Measurements from ENCODE around the gene GPR37L1.
"Not testable (repeated sequence)": the region's sequence is repeated elsewhere in the genome, so short reads cannot be mapped to it uniquely, and the experiment has no call there.

Gene GPR37L1

GRCh38 chr1:202110977-202111376 lies 11.7 kb upstream of the GPR37L1 start:
- DNase-seq (ENCODE audit: low read depth) = no peak

- DNase-seq (ENCODE audit: low read depth) = not testable (repeated sequence)
These were observed 11.1 kb upstream of the GPR37L1 start for GRCh38 chr1:202111589-202111988.

- DNase-seq (ENCODE audit: low read depth) = no peak
These were observed 9.6 kb upstream of the GPR37L1 start for GRCh38 chr1:202112859-202113689.

GRCh38 chr1:202113690-202114300 lies 8.9 kb upstream of the GPR37L1 start:
- no peak for DNase-seq (ENCODE audit: low read depth)

GRCh38 chr1:202116287-202116686 lies 6.4 kb upstream of the GPR37L1 start:
- DNase-seq (ENCODE audit: low read depth) = no peak

GRCh38 chr1:202117898-202118371 lies 4.8 kb upstream of the GPR37L1 start:
- no peak for DNase-seq (ENCODE audit: low read depth)

- DNase-seq (ENCODE audit: low read depth) = no peak
These were observed 1.7 kb upstream of the GPR37L1 start for GRCh38 chr1:202121006-202121405.

GRCh38 chr1:202123336-202123813 lies 658 bp downstream of the GPR37L1 start:
- DNase-seq (ENCODE audit: low read depth) = no peak

GRCh38 chr1:202124142-202124541 lies 1.4 kb downstream of the GPR37L1 start:
- no peak for DNase-seq (ENCODE audit: low read depth)

- DNase-seq (ENCODE audit: low read depth) = no peak
These were observed 2.9 kb downstream of the GPR37L1 start for GRCh38 chr1:202125611-202126010.

- no peak for DNase-seq (ENCODE audit: low read depth)
These were observed 3.7 kb downstream of the GPR37L1 start for GRCh38 chr1:202126426-202126825.

- DNase-seq (ENCODE audit: low read depth) = no peak
These were observed 4.3 kb downstream of the GPR37L1 start for GRCh38 chr1:202127061-202127460.

GRCh38 chr1:202127836-202128622 lies 5.3 kb downstream of the GPR37L1 start:
- DNase-seq (ENCODE audit: low read depth) = no peak

GRCh38 chr1:202129453-202130296 lies 7.0 kb downstream of the GPR37L1 start:
- DNase-seq (ENCODE audit: low read depth) = no peak

- DNase-seq (ENCODE audit: low read depth) = no peak
These were observed 7.6 kb downstream of the GPR37L1 start for GRCh38 chr1:202130297-202130721.

- DNase-seq (ENCODE audit: low read depth) = no peak
These were observed 8.3 kb downstream of the GPR37L1 start for GRCh38 chr1:202130816-202131522.

- DNase-seq (ENCODE audit: low read depth) = no peak
These were observed 9.5 kb downstream of the GPR37L1 start for GRCh38 chr1:202131956-202132821.

GRCh38 chr1:202133001-202133400 lies 10.3 kb downstream of the GPR37L1 start:
- DNase-seq (ENCODE audit: low read depth) = no peak

GRCh38 chr1:202133496-202133895 lies 10.8 kb downstream of the GPR37L1 start:
- DNase-seq (ENCODE audit: low read depth) = no peak

GRCh38 chr1:202133989-202134388 lies 11.3 kb downstream of the GPR37L1 start:
- DNase-seq (ENCODE audit: low read depth) = no peak
